GM12801 (cell line): Measurements from ENCODE around the gene ZNF324.

Source experiments
- CTCF ChIP-seq: IDR thresholded peaks from one replicate; pipeline ENCODE4 v1.5.1; 2011; ENCODE audit warnings: control low read depth; ENCODE audit not compliant: insufficient read length; ENCODE audit errors: extremely low read depth

ZNF324 gene

GRCh38 chr19:58482372-58482771, 15.5 kb downstream of the ZNF324 start:
- no peak for TF ChIP-seq CTCF

- TF ChIP-seq CTCF = no peak
These were observed 16.9 kb downstream of the ZNF324 start for GRCh38 chr19:58483776-58484175.

- no peak for TF ChIP-seq CTCF
These were observed 24.5 kb downstream of the ZNF324 start for GRCh38 chr19:58491393-58491792.

GRCh38 chr19:58492265-58492664, 25.4 kb downstream of the ZNF324 start:
- TF ChIP-seq CTCF = no peak

GRCh38 chr19:58497634-58498170, 30.8 kb downstream of the ZNF324 start:
- no peak for TF ChIP-seq CTCF

- no peak for TF ChIP-seq CTCF
These were observed 31.6 kb downstream of the ZNF324 start for GRCh38 chr19:58498316-58499020.

- no peak for TF ChIP-seq CTCF
These were observed 32.4 kb downstream of the ZNF324 start for GRCh38 chr19:58499021-58499927.
